ENCODE measurements around the gene CRNKL1. TPM values are rescaled to one million over a fixed set of nuclear protein-coding genes. Genes with fewer than 3 reads are reported as not detected.
"Not testable (repeated sequence)": the region's sequence is repeated elsewhere in the genome, so short reads cannot be mapped to it uniquely, and the experiment has no call there.

Gene CRNKL1
- total and polyA plus RNA-seq, 5 experiments from 2014 or later = 6.9 to 34.3 (median 14.6) TPM

DNA sequence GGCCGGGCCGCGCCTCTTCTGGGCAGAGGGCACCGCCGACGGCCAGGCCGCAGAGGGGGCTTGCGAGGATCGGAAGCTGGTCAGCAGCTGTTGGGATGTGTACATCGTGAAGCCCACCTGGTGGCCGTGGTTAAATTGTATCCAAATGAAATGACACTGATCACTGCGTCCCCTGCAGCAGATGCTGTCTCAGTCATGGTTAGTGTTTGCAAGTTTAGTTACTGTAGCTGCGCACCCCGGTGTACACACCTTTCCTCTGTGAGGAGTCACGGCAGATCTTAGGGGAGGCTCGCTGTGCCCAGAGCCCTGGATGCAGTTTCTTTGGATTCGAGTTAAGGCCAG lies 34.5 kb downstream of the CRNKL1 start:
- peak overlapping the region; percentile 61 to 96 (median 93) for H3K27ac Mint-ChIP-seq
- H3K9me3 Mint-ChIP-seq = no peaks in the 10 kb centered on the region
- POLR2A ChIA-PET = interaction anchor here (0.8 to 2.1 kb wide), 3 partner anchors 10 to 34 kb away, joined by 4 to 48 read pairs (median 9); partner anchors contain the start of genes CFAP61 and CRNKL1
- DNase-seq = peak in 3 of 10 donors; percentile 3 to 23 (median 14)
- peaks cover 31 to 65% (median 53%) of the 10 kb centered on the region in 4 donors for H3K4me1 Mint-ChIP-seq
- peak in 1 of 2 donors; percentile 22 for ATAC-seq
- H3K27me3 Mint-ChIP-seq = no peaks in the 10 kb centered on the region
- peak overlapping the region; percentile 82 to 95 (median 90) for H3K4me3 Mint-ChIP-seq
- H3K36me3 Mint-ChIP-seq = peaks cover 0 to 14% (median 1%) of the 10 kb centered on the region in 3 donors

DNA sequence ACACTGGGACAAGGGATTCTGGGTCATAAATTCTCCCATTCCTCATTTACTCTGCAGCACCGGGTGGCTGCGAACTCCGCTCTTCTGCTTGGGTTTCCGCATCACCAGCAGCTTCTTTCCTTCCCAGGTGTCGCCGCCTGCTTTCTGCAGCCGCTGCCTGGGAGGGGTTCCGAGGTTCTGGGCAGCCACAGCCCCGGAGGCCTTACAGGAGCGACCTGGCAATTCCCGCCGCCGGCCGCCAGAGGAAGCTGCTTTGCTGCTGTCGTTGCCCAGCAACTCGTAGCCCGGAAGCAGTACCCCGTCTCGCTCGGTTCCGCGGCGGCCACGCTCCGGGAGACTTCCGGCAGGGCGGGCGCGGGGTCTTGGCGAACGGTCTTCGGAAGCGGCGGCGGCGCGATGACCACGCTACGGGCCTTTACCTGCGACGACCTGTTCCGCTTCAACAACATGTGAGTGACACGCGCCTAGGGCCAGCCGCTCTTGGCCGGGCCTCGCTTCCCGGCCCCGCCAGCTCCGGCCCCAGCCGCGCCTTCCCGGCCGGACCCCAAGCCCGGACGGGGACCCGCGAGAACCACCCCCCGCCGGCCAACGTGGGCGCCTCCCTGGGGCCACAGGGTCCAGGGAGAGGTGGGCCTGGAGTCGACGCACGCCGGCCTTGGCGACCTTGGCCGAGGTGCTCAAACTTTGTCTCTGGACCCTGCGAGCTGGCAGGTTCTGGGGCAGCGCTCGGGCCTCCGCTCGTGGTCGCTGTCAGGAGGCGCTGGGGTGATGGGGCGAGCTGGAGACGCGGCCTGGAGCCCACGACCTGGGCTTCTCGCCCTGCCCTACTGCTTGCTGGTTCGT lies 35.0 kb downstream of the CRNKL1 start, which contains the start of gene NAA20:
NAA20 (plus strand) TSS at position 362 of the 843 bp plus-strand sequence; CDS start at position 397, 35 bp downstream.
- Mint-ChIP-seq H3K27ac (peak within 1 kb of the TSS; percentile 90 to 99 (median 96)), H3K4me3 (peak within 1 kb of the TSS; percentile 87 to 96 (median 93)), H3K9me3 (no peaks in the 10 kb centered on the region), H3K27me3 (no peaks in the 10 kb centered on the region), H3K36me3 (peaks cover 0 to 8% (median 1%) of the 10 kb centered on the region in 3 donors), H3K4me1 (peaks cover 31 to 61% (median 50%) of the 10 kb centered on the region in 4 donors)
- DNase-seq = peak; percentile 84 to 94 (median 88)
- ATAC-seq = peak; percentile 96 to 97
- POLR2A ChIA-PET = interaction anchor here (0.8 to 2.1 kb wide), 4 partner anchors 9 to 37 kb away, joined by 4 to 48 read pairs (median 7); partner anchors contain the start of genes CFAP61 and CRNKL1

DNA sequence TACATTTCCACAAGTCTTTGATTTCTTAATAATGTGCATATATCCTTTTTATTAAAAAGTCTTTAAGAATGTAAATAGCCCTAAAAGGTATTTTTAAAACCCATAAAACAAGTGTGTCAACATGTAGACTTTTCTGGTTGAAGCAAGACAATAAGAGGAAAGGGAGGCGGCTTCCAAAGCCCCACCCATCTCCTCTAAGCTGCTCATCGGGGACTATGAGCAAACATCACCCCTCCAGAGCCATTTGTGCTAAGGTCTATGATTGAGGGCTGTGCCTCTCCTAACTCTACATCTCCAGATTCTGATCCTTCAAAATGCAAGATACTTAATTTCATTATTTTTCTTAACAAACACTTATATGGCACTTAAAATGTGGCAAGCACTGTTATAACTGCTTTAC lies 37.6 kb downstream of the CRNKL1 start:
- H3K4me3 Mint-ChIP-seq = peak overlapping the region in 1 of 10 donors; percentile 54
- H3K9me3 Mint-ChIP-seq = no peaks in the 10 kb centered on the region
- H3K36me3 Mint-ChIP-seq = no peaks in the 10 kb centered on the region
- peak overlapping the region in 4 of 10 donors; percentile 20 to 63 (median 36) for H3K27ac Mint-ChIP-seq
- peaks cover 0 to 10% (median 3%) of the 10 kb centered on the region in 5 donors for H3K27me3 Mint-ChIP-seq
- peaks cover 13 to 37% (median 26%) of the 10 kb centered on the region in 4 donors for H3K4me1 Mint-ChIP-seq
- DNase-seq (peak in 2 of 10 donors; percentile 7 to 12), ATAC-seq (no peak)
- POLR2A ChIA-PET = no interaction called here

DNA sequence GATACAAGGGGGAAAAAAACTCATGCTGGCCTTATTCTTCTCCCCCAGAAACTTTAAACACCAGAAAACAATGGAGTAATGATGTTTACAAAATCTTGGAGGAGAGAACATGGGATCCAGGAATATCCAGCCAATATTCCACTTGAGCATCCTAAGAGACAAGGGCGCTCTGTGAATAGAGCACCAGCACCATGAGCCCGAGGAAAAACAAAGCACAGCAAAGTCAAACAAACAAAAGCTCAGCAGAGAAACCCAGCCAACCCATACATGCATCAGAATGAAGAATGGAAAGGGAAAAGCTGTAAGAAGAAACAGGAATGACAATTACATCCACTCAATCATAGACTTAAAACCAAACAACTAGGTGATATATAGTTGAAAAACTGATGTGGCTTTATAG lies 39.7 kb downstream of the CRNKL1 start:
- Mint-ChIP-seq H3K27ac (no peak overlapping the region), H3K27me3 (peaks cover 5 to 24% (median 9%) of the 10 kb centered on the region in 5 donors), H3K4me1 (peaks cover 4 to 17% (median 9%) of the 10 kb centered on the region in 4 donors), H3K9me3 (no peaks in the 10 kb centered on the region), H3K4me3 (no peak overlapping the region), H3K36me3 (no peaks in the 10 kb centered on the region)
- POLR2A ChIA-PET = no interaction called here
- DNase-seq (no peak), ATAC-seq (no peak)

DNA sequence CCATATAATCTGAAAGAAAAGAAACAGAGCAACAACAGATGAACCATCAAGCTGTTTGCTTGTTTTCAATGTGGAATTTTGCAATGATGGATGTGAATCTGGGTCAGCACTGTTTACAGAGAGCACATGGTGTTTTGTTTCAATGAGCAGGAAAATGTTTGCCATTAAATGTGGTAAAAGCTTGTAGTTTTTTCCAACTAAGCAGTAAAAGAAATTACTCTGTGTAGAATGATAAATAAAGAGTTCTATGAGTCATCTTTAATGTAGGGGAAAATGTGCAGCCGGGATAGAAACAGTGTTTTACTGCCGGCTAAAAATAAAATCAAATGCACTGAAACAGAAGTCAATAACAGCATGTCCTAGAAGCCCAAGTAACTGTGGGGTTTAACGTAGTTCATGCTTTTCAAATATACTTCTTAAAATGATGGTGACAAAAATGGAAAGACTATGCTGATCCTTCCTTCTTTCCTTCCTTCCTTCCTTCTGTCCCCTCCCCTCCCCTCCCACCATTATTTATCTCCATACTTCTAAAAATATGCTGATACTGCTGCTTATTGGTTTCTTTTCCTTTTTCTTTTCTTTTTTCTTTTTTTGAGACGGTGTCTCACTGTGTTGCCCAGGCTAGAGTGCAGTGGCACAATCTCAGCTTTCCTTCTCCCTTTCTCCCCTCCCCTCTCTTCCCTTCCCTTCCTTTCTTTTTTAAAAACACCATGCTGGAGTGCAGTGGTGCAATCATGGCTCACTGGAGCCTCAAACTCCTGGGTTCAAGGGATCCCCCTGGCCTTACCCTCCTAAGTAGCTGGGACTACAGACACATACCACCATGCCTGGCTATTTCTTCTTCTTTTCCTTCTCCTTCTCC lies 41.4 kb downstream of the CRNKL1 start:
- no peak for ATAC-seq
- no peaks in the 10 kb centered on the region for H3K9me3 Mint-ChIP-seq
- DNase-seq = no peak
- H3K4me1 Mint-ChIP-seq = peaks cover 0 to 9% (median 2%) of the 10 kb centered on the region in 4 donors
- H3K4me3 Mint-ChIP-seq = no peak overlapping the region
- H3K27ac Mint-ChIP-seq = no peak overlapping the region
- POLR2A ChIA-PET = interaction anchor here (0.7 kb wide), 1 partner anchor 1276 kb away, joined by 6 read pairs; no protein-coding TSS in a partner anchor
- peaks cover 5 to 30% (median 12%) of the 10 kb centered on the region in 5 donors for H3K27me3 Mint-ChIP-seq
- H3K36me3 Mint-ChIP-seq = no peaks in the 10 kb centered on the region

DNA sequence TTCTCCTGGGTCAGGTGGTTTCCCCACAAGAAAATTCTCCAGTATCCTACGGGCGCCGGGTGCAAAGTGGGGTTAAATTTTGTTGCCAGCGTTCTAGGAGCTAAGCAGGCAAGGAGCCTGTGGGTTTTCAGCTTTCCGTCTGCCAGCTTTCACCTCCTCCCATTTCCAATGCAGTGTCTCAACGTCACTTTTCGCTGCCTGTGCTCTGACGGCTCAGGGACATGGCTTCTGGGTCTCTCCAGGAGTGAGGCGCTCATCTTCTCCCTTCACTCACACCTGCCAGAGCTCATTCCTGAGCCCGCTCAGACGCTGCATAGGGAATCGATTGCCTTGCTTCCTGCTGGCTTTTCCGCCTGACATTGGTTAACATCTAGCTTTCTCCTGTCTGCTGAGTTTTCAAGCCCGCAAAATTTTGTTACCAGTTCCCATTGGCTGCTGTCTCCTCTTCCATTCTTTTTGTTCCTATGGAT lies 42.4 kb downstream of the CRNKL1 start:
- ATAC-seq = no peak
- no peaks in the 10 kb centered on the region for H3K9me3 Mint-ChIP-seq
- POLR2A ChIA-PET = no interaction called here
- H3K4me3 Mint-ChIP-seq = no peak overlapping the region
- no peak for DNase-seq
- no peaks in the 10 kb centered on the region for H3K36me3 Mint-ChIP-seq
- H3K27ac Mint-ChIP-seq = no peak overlapping the region
- H3K4me1 Mint-ChIP-seq = peaks cover 0 to 5% (median 1%) of the 10 kb centered on the region in 4 donors
- H3K27me3 Mint-ChIP-seq = peaks cover 5 to 36% (median 14%) of the 10 kb centered on the region in 5 donors

DNA sequence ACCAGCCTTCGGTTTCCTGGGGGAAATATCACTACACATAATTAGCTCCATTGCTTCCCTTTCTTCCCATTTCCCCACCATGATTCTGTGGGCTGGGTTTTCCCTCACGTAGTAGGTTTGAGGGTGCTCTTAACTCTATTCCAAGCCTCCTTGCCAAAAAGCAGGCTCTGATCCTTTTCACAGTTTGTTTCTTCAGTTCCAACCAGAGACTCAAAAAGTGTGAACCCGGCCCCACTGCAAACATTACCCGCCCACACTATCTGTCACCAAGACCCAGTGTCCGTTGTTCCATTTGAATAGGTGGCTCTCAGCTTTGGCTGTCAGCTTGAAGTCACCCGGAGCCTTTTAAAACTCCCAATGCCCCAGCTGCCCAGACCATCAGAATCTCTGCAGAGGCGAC lies 46.9 kb downstream of the CRNKL1 start:
- peaks cover 18 to 54% (median 33%) of the 10 kb centered on the region in 5 donors for H3K27me3 Mint-ChIP-seq
- H3K27ac Mint-ChIP-seq = no peak overlapping the region
- peaks cover 13 to 24% (median 15%) of the 10 kb centered on the region in 4 donors for H3K4me1 Mint-ChIP-seq
- H3K36me3 Mint-ChIP-seq = no peaks in the 10 kb centered on the region
- POLR2A ChIA-PET = no interaction called here
- ATAC-seq (no peak), DNase-seq (no peak)
- H3K4me3 Mint-ChIP-seq = peak overlapping the region in 1 of 10 donors; percentile 19
- H3K9me3 Mint-ChIP-seq = no peaks in the 10 kb centered on the region

DNA sequence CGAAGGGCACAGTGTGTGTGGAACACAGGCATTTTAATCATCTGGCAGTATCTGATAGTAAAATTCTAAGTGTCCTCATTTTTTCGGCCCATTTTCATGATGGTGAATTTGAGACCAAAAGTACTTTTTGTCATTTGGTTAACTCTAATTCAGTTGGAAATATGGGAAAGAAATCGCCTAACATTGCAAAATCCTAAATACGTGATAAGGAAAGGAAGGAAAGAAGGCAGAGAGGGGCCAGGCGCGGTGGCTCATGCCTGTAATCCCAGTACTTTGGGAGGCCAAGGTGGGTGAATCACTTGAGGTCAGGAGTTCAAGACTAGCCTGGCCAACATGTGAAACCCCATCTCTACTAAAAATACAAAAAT lies 48.3 kb downstream of the CRNKL1 start:
- H3K27me3 Mint-ChIP-seq = peaks cover 20 to 47% (median 29%) of the 10 kb centered on the region in 5 donors
- POLR2A ChIA-PET = interaction anchor here (0.6 kb wide), 1 partner anchor 11 kb away, joined by 3 read pairs; no protein-coding TSS in a partner anchor

DNA sequence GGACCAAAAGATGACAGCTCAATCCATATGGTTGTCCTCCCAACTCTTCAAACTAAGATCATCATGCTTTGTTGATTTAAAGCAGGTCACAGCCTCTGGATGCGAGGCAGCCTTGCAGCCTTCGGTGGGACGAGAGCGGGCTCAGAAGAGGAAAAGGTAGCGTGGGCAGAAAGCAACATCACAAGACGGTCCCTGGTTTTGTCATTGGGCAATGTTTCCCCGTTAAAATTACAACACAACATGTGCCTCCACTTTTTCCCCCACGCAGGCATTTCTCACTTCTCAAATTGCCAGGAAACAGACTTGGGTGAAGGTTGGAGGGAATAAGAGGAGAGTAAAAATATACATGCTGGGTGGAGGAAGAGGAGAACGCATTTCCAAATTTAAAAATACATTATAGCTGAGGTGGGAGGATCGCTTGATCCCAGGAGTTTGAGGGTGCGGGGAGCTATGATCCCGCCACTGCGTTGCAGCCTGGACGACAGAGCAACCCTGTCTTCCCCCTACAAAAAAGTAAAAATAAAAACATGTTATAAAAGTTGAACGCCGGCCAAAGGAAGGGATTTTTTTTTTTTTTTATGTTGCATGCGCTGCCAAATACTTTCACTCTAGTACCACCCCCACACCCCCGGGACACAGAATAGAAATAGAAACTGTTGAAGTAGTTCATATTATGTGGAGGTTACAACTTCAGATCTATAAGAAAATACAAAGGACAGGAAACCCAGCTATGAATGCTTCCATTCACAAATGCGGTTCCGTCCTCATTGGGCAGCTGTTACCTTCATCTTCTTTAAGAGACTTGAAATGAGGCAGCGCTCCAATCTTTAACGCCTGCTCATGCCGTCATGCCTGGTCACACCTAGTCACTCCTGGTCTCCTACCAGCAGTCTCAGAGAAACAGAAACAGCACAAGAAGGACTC lies 49.0 kb downstream of the CRNKL1 start:
- ATAC-seq (peak; percentile 64 to 86), DNase-seq (peak in 4 of 10 donors; percentile 30 to 39 (median 34))
- Mint-ChIP-seq H3K27ac (peak overlapping the region in 7 of 10 donors; percentile 14 to 47 (median 37)), H3K4me3 (peak overlapping the region; percentile 68 to 88 (median 84)), H3K36me3 (no peaks in the 10 kb centered on the region), H3K27me3 (peaks cover 20 to 43% (median 29%) of the 10 kb centered on the region in 5 donors), H3K4me1 (peaks cover 13 to 32% (median 15%) of the 10 kb centered on the region in 4 donors), H3K9me3 (no peaks in the 10 kb centered on the region)
- POLR2A ChIA-PET = interaction anchor here (0.7 kb wide), 1 partner anchor 380 kb away, joined by 3 read pairs; no protein-coding TSS in a partner anchor

More for the DNA sequence above, 48.3 kb downstream of the CRNKL1 start:
- not testable (repeated sequence) for H3K9me3 Mint-ChIP-seq, DNase-seq, ATAC-seq, H3K36me3 Mint-ChIP-seq
- Mint-ChIP-seq H3K27ac (peak overlapping the region in 3 of 10 donors; percentile 39 to 47 (median 47)), H3K4me3 (peak overlapping the region; percentile 68 to 88 (median 84)), H3K4me1 (peaks cover 13 to 32% (median 15%) of the 10 kb centered on the region in 4 donors)

DNA sequence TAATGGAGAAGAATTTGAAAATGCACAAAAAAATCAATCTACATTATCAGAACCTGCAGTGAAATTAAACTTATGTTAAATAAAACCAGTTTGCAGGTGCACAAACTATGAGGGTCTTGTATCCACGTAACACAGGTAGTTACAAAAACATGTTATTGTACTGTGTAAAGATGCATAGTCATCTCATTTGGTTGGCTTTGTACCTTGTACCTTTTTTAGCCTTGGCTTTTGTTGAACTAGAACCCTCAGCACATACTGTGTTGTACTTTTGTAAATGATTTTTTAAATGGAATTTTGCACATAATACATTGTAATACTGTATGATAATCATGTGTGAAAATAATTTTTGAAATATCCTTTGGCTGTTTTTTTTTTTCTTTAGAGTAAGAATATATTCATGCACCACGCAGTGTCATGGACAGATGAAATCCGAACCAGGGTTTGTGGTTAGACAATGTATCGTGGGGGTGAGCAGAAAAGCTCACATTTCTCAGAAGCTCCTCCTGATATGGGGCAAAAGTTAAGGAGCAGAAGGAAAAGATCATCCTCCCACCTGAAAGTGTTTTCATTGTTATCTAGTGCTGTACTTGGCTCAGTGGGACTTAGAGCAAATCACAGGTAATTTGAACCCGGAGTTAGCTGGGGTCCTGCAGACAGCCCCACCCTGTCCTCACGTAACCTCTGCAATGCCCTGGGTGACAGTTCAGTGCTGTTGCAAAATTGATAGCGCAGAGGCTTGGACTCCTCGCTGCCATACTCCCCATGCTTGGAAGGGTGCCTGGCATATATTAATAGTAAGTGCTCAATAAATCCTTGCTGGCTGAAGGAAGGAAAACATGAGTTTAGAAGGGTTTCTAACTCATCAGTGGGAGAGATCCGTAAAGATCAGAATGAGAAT lies 49.9 kb downstream of the CRNKL1 start:
- H3K4me1 Mint-ChIP-seq = peaks cover 13 to 32% (median 15%) of the 10 kb centered on the region in 4 donors
- POLR2A ChIA-PET = no interaction called here
- H3K4me3 Mint-ChIP-seq = peak overlapping the region; percentile 68 to 88 (median 84)
- ATAC-seq = no peak
- no peak for DNase-seq
- no peaks in the 10 kb centered on the region for H3K9me3 Mint-ChIP-seq
- H3K27ac Mint-ChIP-seq = peak overlapping the region in 1 of 10 donors; percentile 36
- H3K36me3 Mint-ChIP-seq = no peaks in the 10 kb centered on the region
- peaks cover 13 to 36% (median 23%) of the 10 kb centered on the region in 5 donors for H3K27me3 Mint-ChIP-seq
